ENCODE measurements around the gene METTL3.

DNA sequence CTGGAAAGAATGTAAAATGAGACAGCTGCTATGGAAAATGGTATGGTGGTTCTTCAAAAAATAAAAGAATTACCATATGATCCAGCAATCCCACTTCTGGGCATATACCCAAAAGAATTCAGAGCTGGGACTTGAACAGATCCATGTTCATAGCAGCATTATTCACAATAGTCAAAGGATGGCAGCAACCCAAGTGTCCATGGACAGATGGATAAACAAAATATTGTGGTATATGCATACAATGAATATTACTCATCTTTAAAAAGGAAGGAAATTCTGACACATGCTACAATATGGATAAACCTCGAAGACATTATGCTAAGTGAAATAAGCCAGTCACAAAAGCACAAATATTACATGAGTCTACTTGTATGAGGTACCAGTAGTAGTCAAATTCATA is 43.5 kb downstream of the METTL3 start:
- TF ChIP-seq EZH2 (IDR thresholded peaks at IDR 0.05; ENCODE audit: insufficient read depth, poor library complexity, severe bottlenecking), result no peak
- TF ChIP-seq EZH2phosphoT487 (IDR thresholded peaks at IDR 0.05; ENCODE audit: insufficient read depth, low read depth), result no peak
